GM21447 (cell line): ENCODE data around the gene ZBTB44.
"Not testable (repeated sequence)": the region's sequence is repeated elsewhere in the genome, so short reads cannot be mapped to it uniquely, and the experiment has no call there.

Experiments used
- ATAC-seq: cut with Tn5 transposase; IDR thresholded peaks from one replicate; pipeline ENCODE4 v1.9.1; 2021; ENCODE audit not compliant: unreplicated experiment

ZBTB44 gene

DNA sequence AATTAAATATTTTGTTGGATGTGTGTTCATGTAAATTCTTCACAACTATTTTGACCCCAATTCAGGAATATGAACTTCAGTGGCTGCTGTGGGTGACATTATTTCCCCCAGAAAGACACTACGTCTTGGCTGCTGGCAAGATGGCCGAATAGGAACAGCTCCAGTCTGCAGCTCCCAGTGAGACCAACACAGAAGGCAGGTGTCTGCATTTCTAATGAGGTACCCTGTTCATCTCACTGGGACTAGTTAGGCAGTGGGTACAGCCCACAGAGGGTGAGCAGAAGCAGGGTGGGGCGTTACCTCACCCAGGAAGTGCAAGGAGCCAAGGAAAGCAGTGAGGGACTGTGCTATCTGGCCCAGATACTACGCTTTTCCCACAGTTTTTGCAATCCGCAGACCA lies 65.3 kb downstream of the ZBTB44 start:
- ATAC-seq, result no peak

DNA sequence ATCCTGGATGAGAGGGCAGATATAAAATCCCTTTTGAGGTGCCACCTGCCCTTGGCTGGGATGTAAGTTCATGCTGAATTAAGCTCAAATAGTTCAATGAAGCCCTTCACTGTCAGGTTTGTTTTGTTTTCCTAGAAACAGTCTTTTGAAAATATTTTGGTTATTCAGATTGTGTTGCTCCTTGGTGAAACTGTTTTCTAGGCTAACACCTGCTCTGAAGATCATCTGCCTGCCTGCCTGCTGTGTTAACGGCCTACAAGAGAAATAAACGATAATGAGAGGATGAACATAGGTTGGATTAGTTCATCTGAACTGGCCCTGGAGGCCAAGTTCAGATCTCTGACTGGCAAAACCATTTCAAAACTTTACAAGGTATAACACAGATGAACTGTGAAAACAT lies 67.4 kb downstream of the ZBTB44 start:
- ATAC-seq, result no peak

DNA sequence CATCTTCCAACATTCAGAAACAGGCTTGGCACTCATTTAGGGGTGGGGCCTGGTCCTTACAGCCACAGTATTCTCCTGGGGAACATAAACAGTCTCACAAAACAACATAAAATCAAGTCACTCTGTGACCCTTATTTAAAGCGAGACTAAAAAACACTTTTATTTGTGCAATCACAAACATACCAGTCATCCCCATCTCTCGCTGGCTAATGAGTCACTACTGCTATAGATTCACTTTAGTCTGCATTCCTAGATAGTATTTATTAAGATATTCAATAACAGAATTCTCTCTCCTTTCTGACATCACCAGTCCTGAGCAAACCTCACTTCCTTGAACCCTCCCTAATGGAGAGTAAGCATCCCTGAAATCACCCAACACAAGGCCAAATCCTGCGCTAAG lies 68.0 kb downstream of the ZBTB44 start:
- no peak for ATAC-seq

DNA sequence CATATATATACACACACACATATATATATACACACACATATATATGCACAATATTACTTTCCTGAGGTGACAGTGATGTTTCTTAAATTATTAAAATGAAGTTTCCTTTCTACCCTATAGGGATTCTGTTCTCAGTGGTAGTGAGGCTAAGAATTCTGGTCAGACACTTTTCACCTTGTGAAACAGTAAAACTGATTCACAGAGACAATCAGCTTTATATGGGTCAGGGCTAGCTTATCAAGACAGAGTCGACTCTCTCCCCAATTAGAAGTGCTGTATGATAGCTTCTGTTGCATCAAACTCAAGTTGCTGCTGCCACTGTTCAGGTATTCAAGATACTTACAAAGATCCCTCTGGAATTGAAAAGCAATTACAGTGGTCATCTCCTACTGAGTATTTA lies 68.4 kb downstream of the ZBTB44 start:
- ATAC-seq, result no peak

DNA sequence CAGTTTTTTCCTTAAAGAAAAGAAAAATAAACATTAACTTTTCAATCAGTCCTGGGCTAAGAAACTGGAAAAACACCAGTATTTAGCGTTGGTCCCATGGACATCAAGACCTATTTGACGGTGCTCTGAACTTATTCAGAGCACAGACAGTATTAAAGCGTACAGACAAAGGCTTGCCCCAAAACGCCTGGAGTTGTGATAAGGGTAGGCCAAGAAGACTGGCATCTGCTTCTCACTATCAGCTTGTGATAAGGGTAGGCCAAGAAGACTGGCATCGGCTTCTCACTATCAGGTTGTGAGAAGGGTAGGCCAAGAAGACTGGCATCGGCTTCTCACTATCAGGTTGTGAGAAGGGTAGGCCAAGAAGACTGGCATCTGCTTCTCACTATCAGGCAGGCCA lies 69.3 kb downstream of the ZBTB44 start:
- ATAC-seq, result not testable (repeated sequence)

DNA sequence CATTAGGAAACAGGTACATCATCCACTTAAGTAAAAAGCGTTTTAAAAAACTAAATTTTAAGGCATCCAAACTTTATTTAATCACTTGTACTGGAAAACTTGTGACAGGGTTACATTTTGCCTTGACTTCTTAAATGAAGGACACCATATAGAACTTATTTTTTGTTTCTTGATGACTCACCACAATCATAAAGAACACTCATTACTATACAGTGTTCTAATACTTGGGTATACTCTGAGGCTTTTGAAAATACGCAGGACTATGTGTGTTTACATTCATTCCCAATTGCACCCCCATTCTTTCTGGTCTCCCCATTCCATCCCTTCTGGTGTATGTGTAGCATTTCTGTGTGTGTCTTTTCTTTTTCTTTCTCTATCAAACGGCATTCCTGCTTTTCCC lies 69.9 kb downstream of the ZBTB44 start:
- ATAC-seq, result no peak

DNA sequence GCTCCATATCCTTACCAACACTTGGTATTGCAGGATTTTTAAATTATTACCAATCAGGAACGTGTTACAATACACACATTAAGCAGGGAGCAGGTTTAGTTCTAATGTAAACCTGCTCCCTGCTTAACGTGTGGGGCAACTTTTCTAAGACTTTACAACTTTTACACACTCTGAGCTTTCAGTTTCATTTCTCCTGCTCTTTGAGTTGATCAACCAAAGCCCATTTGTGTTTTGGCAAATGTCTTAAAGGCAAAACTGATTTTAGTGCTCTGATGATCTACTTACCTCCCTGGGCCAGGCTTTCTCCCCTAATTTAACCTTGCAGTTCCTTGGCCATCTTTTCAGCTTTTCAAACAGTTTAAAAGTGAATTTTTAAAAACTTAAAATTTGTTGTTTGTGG lies 70.9 kb downstream of the ZBTB44 start:
- peak; percentile 75 for ATAC-seq

DNA sequence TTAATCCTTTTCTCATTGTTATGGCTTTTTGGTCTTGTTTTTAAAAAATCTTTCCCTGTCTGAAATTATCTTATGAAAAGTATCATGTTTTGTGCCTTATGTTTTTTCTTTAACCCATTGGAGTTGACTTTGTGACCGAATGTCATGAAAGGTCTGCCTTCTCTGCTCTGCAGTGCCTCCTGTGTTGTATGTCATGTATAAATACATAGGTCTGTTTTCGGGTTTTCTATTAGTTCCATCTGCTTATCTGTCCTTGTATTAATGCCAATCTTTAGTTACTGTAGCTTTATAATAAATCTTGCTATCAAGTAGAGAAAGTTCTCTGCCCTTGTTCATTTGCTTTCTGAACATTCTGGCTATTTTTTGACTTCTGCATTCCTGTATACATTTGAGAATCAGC lies 73.0 kb downstream of the ZBTB44 start:
- no peak for ATAC-seq

DNA sequence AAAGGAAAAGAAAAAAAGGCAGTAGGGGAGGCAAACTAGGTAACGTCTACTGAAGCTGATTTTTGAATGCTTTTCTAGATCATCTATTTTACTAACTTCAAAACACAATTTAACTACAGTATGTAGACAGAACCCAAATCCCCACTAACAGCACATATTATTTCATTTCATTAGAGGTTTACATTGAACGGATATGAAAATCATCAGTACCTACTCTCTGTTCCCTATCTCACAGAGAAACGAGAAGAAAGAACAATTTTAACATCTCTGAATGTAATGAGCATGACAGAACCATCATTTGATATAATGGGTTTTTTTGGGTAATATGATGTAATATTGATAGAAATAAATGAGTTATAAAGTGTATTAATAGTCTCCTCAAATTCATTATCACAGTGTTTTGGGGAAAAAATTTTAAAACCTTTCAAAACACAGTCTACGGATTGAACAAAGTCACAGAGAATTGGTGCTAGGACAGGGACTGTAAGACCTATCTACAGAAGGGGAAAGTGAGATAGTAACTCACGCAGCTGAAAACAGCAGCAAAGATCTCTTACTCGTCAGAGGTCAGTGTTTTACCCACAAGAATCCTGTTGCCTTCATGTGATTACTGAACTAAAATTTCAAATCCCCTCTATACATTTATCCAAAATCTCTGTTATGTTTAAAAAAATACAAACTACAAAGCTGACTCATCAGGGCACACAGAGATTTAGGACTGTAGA lies 77.3 kb downstream of the ZBTB44 start:
- peak; percentile 65 for ATAC-seq

DNA sequence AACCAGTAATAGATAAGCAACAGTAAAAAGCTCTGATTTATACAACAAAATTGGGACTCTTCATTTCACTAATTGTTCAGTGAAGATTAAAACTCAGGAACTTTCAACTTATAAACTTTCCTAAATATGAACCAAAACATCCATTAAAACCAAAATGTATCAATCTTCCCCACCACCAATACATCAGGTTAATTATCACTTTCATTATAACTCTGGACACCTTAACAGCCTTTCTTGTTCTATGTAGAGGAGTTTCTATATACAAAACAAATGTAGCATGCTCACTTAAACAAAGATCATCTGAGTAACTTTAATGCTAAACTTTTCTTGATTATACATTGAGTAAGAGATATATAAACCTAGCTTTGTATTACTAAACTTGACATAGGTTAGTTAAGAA lies 80.4 kb downstream of the ZBTB44 start:
- ATAC-seq, result no peak

DNA sequence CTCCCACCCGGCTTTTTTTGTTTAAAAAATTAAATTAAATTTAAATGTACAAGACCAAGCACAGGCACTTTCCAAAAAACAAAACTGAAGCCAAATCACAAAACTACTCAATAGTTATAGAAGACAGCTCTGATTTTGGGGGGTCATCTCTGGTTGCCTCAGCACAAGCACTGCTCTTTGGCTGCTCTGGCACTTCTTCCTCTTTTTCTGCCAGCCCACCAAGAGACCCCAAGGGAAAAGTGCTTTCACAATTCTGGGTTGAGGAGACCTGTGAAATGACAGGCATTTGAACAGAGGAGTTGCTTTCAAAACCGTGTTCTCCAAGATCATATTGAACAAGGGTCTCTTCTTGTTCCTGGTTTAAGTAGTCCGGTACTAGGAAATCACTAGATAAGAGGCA lies 80.8 kb downstream of the ZBTB44 start:
- not testable (repeated sequence) for ATAC-seq

DNA sequence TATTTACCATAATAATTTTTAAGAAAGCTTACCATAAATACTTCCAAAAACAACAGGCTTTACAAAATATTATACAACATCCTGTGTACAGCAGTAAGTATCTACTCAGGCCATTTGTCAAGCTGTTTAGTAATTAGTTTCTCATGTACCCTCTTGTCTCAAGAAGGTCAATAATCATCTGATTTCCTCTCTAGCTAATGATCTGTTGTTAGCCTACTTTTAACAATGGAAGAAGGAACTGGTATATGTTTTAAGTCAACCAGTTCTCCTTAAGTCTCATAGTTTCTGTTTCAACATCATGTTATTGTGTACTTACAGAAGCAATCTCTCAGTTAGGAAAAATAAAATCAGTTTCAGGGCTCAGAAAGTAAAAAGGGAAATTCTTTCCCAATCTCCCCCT lies 81.2 kb downstream of the ZBTB44 start:
- ATAC-seq, result not testable (repeated sequence)

DNA sequence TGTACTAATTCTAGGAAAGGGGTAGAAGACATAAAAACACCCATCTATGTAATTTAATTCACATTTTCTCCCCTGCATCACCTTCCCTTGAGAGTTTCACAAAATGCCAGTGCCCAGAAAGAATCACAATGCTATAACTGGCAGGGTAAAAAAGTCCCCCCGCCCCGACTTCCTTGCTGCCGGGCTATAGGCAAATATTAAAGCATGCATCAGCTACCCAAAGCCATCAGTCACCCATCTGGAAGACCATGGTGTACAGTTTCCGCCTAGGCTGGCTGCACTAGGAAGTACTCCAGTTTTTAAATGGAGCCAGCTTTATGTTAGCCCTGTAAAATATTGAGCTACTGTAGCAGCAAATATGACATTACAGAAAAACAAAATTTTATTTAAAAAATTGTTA lies 87.3 kb downstream of the ZBTB44 start:
- no peak for ATAC-seq

DNA sequence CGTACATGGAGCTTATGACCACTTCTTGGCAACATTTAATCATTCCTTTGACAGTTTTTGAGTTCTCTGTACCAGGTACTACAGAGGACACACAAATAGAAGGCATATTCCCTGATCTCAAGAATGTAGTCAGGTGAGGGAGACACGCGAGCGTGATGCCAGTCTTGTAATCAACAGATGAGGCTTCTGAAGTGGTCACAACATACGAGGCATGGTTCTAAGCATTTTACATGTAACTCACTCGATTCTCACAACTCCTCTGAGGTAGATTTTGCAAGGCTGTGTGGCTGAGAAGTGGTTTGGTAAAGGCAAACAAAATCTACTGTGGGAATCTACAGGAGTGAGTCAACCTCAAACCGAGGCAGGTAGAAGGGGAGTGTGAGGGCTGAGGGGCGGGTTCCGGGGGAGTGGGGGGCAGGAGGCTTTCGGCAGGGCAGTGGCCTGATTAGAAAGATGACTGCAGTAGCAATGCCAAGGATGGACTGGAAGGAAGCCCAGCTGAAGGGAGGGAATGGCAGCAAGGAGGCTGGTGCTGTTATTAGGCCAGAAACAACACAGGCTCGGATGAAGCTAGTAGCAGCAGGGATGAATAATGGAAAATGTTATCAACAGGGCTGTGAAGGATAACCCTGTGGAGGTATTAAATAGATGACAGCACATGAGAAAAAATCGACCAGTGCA lies 91.3 kb downstream of the ZBTB44 start:
- ATAC-seq, result no peak

DNA sequence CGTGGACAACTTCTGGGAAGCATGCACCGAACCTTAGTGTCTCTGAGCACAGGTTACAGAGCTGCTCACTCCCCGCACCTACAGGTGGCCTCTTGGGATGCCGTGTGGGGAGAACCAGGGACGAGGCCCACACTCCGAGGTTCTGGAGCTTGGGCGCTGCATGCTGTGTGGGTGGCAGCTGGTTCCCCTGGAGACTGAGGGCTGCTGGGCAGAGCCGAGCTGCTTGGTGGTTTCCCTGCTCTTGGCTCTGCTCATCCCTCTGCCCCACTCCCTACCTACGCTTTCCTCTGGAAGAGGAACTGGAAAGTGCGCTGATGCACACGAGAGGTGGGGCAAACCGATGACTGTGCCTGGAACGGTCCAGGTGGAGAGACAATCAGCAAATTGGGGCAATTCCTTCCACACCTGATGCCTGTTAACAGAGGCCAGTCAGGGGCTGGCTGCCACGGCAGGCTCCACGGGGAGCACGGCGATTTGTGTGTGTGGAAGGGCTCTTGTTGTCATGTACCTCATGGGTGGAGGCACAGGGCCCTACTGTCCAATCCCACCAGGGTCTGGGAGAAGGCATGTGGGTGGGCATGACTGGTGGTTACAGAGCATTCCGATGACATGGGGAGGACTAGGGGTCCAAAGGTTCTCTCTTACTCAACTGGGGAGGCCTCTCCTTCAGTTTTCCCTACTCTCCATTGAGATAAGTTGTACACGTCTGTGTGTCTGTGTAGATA lies 94.2 kb downstream of the ZBTB44 start:
- no peak for ATAC-seq

DNA sequence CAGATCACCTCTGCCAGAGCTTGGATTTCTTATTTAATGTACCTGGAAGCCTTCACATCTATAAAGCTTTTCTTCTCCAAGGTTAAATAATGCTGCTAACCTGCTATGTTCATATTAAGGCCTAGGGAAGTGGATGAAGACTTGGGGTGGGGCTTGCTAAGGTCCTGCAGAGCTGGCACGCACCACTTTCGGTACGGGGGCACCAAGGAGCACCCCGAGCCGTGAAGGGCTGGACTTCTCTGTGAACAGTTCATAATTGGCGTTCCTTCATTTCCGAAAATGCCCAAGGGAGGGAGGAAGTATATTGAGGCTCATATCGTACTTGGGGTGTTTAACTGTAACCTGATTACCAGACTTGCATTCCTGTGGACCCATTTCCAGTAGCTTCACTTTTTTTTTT lies 95.6 kb downstream of the ZBTB44 start:
- ATAC-seq, result no peak

DNA sequence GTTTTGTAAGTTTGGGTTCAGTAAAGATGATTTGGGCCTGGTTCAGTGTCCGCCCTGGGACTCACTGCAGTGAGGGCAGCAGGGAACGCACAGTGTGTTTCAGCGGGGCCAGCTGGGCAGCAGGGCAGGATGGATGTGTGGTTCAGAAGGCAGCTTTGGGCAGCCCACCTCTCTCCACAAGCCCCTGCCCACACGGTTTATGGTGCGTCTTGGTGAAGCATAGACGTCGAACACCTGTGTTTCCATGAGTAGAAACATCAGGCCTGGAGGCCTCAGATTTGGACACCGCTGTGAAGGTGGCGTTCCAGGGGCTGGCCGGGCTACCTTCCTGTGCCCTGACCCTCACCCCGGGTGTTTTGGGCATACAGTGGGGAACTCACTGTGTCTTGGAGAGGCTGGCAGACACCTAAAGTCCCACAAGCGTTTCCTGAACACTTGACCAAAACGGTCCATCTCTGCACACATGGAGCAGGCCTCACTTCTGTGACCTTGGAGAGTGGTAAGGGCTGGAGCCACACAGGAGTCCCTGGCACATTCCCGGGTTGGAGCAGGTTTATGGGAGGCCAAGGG lies 96.1 kb downstream of the ZBTB44 start:
- no peak for ATAC-seq

DNA sequence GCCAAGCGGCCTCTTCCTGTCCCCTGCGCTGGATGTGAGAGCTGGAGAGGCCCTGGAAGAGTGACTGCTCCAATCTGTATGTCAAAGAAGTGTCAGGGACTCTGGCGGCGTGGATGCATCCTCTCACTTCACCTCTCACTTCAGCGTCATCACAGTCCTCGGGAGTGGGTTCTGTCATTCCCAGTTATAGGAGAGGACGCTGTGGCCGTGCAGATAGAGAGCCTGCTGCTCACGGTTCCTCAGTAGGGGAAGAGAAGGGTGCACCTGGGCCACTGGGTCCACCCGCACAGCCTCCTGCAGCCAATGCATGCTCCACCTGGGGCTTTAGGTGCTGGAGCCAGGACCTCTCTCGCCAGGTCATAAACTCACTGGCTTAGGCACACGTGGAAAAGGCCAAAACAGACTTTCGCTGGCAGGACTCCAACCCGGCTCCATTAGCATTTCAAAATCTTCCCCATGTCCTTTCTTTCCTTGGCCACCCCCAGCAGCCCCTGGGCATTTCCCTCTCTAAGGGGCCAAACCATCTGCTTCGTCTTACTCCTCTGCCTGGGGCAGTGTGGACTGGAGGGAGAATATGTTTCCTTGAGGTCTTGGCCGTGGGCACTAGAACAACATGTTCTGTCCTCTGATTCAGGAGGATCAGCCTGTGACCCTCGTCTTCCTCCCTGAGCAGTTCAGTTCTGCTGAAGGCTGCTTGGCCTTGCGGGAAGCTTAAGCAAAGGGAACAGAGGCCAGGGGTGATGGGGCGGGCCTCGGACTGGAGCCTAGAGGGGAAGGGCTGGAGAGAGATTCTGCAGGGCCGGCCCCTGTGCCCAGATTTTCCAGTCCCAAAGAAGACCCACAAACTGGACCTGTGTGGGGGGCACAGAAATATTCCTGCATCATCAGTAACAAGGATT lies 97.3 kb downstream of the ZBTB44 start:
- no peak for ATAC-seq

DNA sequence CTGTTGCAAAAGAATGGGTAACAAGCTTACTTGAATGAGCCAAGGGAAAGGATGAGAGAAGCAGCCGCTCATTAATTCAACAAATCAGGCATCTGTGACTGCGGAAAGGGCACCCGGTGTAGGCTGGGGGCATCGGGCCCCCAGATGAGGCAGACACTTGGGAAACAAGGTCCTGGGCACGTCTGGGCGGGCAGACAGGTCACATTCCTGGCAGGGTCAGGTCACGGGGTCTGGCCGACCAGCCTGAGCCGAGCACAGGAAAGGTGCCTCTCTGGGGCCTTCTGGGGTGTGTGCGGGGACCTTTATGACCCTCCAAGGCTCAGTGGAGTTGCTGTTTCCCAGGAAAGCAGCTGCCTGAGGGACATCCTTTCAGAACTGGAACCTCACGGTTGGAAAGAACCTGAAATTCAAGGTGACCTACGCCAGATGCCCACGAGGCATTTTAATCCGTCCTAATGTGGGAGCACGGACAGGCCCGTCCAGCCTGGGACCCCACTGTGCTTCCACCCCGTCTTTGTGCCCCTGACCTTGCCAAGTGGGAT lies 98.1 kb downstream of the ZBTB44 start:
- no peak for ATAC-seq

DNA sequence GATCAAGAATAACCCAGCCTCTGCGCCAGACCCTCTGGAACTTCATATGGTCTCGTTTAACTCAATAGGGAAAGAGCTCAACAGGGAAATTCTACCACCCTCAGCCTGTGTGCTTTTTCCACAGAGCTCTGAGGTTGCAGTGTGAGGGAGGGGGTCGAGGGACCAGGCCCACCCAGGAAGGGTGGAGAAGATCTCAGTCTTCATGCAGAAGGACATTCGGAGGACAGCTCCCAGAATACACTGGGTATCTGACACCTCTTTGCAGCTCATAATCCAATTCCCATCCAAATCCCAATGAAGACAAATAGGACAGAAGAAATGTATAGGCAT lies 98.5 kb downstream of the ZBTB44 start:
- no peak for ATAC-seq
